Astrocyte of the cerebellum (primary cell): ENCODE measurements around the gene KMT2E.

ENCODE experiments used
- DNase-seq: peaks from one replicate; pipeline ENCODE4 v3.0.0-alpha.2; 2011; ENCODE audit warnings: low read depth
- H3K4me3 ChIP-seq: 2 replicates; pipeline ENCODE4 v1.5.1; 2011; ENCODE audit warnings: mild to moderate bottlenecking, low read depth, low read length, moderate library complexity
- CTCF ChIP-seq: IDR thresholded peaks from 2 replicates; pipeline ENCODE4 v1.5.1; 2012; ENCODE audit warnings: low read length, low read depth, moderate library complexity, mild to moderate bottlenecking; ENCODE audit errors: missing control alignments
- in situ Hi-C: cut with HindIII; loops from 2 replicates; pipeline ENCODE4 v1.10.0; 2017; ENCODE audit warnings: low sequenced_read_pairs

Gene KMT2E

DNA sequence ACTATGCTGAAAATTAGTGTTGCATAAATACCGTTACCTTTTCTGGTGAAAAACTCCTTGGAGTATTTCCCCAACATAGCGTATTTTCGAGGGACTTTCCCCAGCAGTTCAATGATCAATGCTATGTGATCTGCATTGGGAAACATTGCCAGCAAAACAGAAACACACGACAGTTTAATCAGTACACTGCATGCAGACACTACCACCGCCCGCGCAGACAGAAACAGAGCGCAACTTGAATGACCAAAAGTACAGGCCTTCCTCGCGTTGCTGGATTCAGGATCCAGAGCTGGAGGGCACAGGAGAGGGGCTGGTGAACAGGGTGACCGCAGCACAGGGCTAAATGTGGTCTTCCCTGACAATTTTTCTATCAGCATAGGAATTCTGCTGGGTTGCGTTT lies 111.7 kb downstream of the KMT2E start:
- no peak for TF ChIP-seq CTCF
- DNase-seq: no peak
- H3K4me3 ChIP-seq: no peak overlapping the region
- in situ Hi-C loops: no loop called here

- in situ Hi-C loops: no loop called here
- no peak overlapping the region for H3K4me3 ChIP-seq
- TF ChIP-seq CTCF: no peak
- DNase-seq: no peak
Measured at GRCh38 chr7:105126436-105126975, 112.5 kb downstream of the KMT2E start.

- no peak for TF ChIP-seq CTCF
- H3K4me3 ChIP-seq: no peak overlapping the region
- in situ Hi-C loops: no loop called here
- DNase-seq: no peak
Measured at GRCh38 chr7:105127179-105127578, 113.2 kb downstream of the KMT2E start.

GRCh38 chr7:105130048-105130447 lies 116.0 kb downstream of the KMT2E start:
- DNase-seq: no peak
- no peak overlapping the region for H3K4me3 ChIP-seq
- in situ Hi-C loops: no loop called here
- TF ChIP-seq CTCF: no peak

GRCh38 chr7:105130580-105130979 lies 116.6 kb downstream of the KMT2E start:
- no peak overlapping the region for H3K4me3 ChIP-seq
- no peak for TF ChIP-seq CTCF
- in situ Hi-C loops: no loop called here
- no peak for DNase-seq

- DNase-seq: no peak
- TF ChIP-seq CTCF: no peak
- H3K4me3 ChIP-seq: no peak overlapping the region
- in situ Hi-C loops: no loop called here
Measured at GRCh38 chr7:105131033-105131656, 117.1 kb downstream of the KMT2E start.
